ENCODE data around the gene DOCK10. TPM values are rescaled to one million over a fixed set of nuclear protein-coding genes. Genes with fewer than 3 reads are reported as not detected.
A peak's percentile ranks its signal among the peaks of the same experiment; 100 is the strongest.

Gene DOCK10
- total RNA-seq, 1 donor from 2014 or later = 9.8 TPM

- Histone ChIP-seq H3K27me3 (no peaks in the 10 kb centered on the region), H3K9me3 (no peaks in the 10 kb centered on the region), H3K4me1 (peaks cover 26% of the 10 kb centered on the region), H3K4me3 (no peak overlapping the region), H3K36me3 (no peaks in the 10 kb centered on the region), H3K27ac (no peak overlapping the region)
- no peak for TF ChIP-seq POLR2AphosphoS5 (IDR thresholded peaks at IDR 0.05; ENCODE audit: insufficient read depth in 1 of 2, low read depth in 1 of 2)
- TF ChIP-seq, protein P1, sequence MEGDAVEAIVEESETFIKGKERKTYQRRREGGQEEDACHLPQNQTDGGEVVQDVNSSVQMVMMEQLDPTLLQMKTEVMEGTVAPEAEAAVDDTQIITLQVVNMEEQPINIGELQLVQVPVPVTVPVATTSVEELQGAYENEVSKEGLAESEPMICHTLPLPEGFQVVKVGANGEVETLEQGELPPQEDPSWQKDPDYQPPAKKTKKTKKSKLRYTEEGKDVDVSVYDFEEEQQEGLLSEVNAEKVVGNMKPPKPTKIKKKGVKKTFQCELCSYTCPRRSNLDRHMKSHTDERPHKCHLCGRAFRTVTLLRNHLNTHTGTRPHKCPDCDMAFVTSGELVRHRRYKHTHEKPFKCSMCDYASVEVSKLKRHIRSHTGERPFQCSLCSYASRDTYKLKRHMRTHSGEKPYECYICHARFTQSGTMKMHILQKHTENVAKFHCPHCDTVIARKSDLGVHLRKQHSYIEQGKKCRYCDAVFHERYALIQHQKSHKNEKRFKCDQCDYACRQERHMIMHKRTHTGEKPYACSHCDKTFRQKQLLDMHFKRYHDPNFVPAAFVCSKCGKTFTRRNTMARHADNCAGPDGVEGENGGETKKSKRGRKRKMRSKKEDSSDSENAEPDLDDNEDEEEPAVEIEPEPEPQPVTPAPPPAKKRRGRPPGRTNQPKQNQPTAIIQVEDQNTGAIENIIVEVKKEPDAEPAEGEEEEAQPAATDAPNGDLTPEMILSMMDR (IDR thresholded peaks at IDR 0.05) = no peak
- no peak for TF ChIP-seq POLR2A (IDR thresholded peaks at IDR 0.05)
- intact Hi-C loops (cut with DNase I) = no loop called here
- DNase-seq (ENCODE audit: extremely low spot score in 2 of 2) = no peak
Measured at GRCh38 chr2:224951723-224952481, 90.4 kb downstream of the DOCK10 start.

DNA sequence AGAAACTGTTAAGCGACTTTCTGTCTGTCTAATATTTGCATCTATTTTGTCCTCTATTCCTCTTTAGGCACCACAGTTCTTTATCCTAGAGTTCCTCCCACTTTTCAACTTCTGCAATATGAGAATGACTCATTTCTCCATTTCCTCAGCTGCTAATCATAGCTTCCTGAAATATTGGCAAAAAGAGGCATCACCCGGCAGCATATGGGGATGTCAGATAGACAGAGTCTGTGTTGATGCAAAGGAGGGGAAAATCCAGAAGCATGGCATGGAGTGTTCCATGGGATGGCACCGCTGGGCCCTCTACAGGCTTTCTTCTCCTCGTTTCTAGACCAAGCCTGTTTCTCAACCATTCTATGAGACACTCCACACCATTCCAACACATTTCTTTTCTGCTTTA, 93.4 kb downstream of the DOCK10 start:
- no peak for TF ChIP-seq POLR2A (IDR thresholded peaks at IDR 0.05)
- Histone ChIP-seq H3K27me3 (no peaks in the 10 kb centered on the region), H3K4me1 (peaks cover 17% of the 10 kb centered on the region), H3K27ac (no peak overlapping the region), H3K4me3 (no peak overlapping the region), H3K9me3 (no peaks in the 10 kb centered on the region), H3K36me3 (no peaks in the 10 kb centered on the region)
- no peak for DNase-seq (ENCODE audit: extremely low spot score in 2 of 2)
- intact Hi-C loops (cut with DNase I) = no loop called here

- H3K9me3 ChIP-seq = no peaks in the 10 kb centered on the region
- TF ChIP-seq POLR2AphosphoS5 (IDR thresholded peaks at IDR 0.05; ENCODE audit: insufficient read depth in 1 of 2, low read depth in 1 of 2) = no peak
- TF ChIP-seq POLR2A (IDR thresholded peaks at IDR 0.05) = no peak
- TF ChIP-seq, protein P1 (IDR thresholded peaks at IDR 0.05) = no peak
Measured at GRCh38 chr2:224948005-224948404, 94.3 kb downstream of the DOCK10 start.

DNA sequence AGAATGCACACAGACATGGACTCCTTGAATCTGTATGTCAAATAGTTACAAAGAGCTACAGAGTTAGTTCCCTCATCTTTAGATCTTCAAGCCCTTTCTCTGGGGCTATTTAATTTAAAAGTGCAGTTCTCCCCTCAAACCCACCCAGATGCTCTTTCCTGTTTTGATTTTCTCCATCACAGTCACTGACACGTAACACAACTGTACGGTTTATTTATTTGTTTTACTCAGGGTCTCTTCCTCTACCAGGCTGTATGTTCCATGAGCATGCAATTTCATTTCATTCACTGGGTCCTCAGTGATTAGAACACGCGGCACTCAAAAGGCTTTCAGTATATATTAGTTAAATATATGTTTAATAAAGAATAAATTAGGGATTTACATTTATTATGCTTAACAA, 94.7 kb downstream of the DOCK10 start:
- H3K4me1 ChIP-seq = peaks cover 26% of the 10 kb centered on the region
- no peak overlapping the region for H3K4me3 ChIP-seq
- H3K36me3 ChIP-seq = no peaks in the 10 kb centered on the region
- H3K27me3 ChIP-seq = no peaks in the 10 kb centered on the region
- no peak overlapping the region for H3K27ac ChIP-seq
- intact Hi-C loops (cut with DNase I) = no loop called here
- TF ChIP-seq POLR2AphosphoS5 (IDR thresholded peaks at IDR 0.05; ENCODE audit: insufficient read depth in 1 of 2, low read depth in 1 of 2) (no peak), POLR2A (IDR thresholded peaks at IDR 0.05) (no peak)
- TF ChIP-seq, protein P1 (IDR thresholded peaks at IDR 0.05) = no peak
- no peaks in the 10 kb centered on the region for H3K9me3 ChIP-seq
- no peak for DNase-seq (ENCODE audit: extremely low spot score in 2 of 2)

More at GRCh38 chr2:224948005-224948404, 94.3 kb downstream of the DOCK10 start:
- no peak for DNase-seq (ENCODE audit: extremely low spot score in 2 of 2)
- Histone ChIP-seq H3K36me3 (no peaks in the 10 kb centered on the region), H3K4me1 (peaks cover 22% of the 10 kb centered on the region), H3K27me3 (no peaks in the 10 kb centered on the region), H3K4me3 (no peak overlapping the region), H3K27ac (no peak overlapping the region)
- intact Hi-C loops (cut with DNase I) = no loop called here

DNA sequence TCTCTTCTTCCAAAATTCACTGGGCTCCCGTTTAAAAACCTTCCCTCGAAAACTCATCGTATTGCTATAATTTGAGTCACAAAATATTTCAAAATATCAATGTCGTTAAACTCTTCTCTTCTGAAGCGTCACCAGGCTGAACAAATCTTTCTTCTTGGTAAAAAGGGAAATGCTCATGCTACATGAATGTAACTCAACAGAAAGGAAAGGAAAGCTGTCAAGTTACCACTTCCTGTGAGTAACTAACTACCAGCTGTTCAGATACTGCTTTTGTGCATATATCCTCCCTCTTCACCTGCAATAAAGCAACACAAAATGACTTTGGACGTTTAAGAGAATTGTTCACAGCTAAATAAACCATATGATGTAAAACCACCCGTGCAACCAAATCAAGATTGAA, 95.4 kb downstream of the DOCK10 start:
- intact Hi-C loops (cut with DNase I) = no loop called here
- Histone ChIP-seq H3K36me3 (no peaks in the 10 kb centered on the region), H3K27me3 (no peaks in the 10 kb centered on the region), H3K9me3 (no peaks in the 10 kb centered on the region), H3K4me3 (peak overlapping the region in 1 of 2 donors; percentile 10), H3K27ac (no peak overlapping the region), H3K4me1 (peaks cover 32% of the 10 kb centered on the region)
- TF ChIP-seq POLR2A (IDR thresholded peaks at IDR 0.05) (peak in 1 of 2 donors; percentile 14), POLR2AphosphoS5 (IDR thresholded peaks at IDR 0.05; ENCODE audit: insufficient read depth in 1 of 2, low read depth in 1 of 2) (no peak)
- TF ChIP-seq, protein P1 (IDR thresholded peaks at IDR 0.05) = no peak
- no peak for DNase-seq (ENCODE audit: extremely low spot score in 2 of 2)

Measured in vagina (tissue), 2 donors.